ENCODE measurements around the gene DEK. TPM values are rescaled to one million over a fixed set of nuclear protein-coding genes. Genes with fewer than 3 reads are reported as not detected.
A peak's percentile ranks its signal among the peaks of the same experiment; 100 is the strongest.

Gene DEK
- total RNA-seq, 1 experiment from 2014 or later, result 260 TPM

DNA sequence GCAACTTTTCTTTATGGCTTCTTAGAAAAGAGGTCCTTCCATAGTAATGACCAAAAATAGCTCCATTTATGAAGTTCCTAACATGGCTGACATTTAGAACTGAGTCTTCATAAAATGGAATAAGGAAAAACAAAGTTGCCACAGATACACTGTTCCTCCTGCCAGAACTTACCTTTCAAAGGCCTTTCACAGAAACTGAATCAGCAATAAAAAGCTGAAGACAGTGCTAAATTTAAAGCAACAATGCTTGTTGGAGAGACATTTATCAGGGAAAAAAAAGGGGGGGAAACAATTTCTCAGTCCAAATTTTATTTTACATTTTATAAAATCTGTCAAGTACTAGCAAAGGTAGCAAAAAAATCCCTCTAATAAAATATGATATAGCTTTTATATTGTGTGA, 17.3 kb downstream of the DEK start:
- Histone ChIP-seq H3F3A (ENCODE audit: insufficient read depth, low read depth) (peaks cover 27% of the 10 kb centered on the region; the same call in 1 of the 2 replicates), H3K4me2 (no peak overlapping the region), H3K9me2 (ENCODE audit: insufficient read depth) (no peaks in the 10 kb centered on the region), H3K27ac (peak overlapping the region; percentile 24; the same call in 1 of the 2 replicates), H3K9me3 (ENCODE audit: insufficient read depth, low read depth) (no peaks in the 10 kb centered on the region), H3K27me3 (ENCODE audit: insufficient read depth, low read depth) (no peaks in the 10 kb centered on the region), H4K20me1 (ENCODE audit: insufficient read depth) (no peaks in the 10 kb centered on the region; the same call in 1 of the 2 replicates), H2AFZ (no peak overlapping the region), H3K4me3 (no peak overlapping the region), H3K79me2 (ENCODE audit: low read depth) (peaks cover 75% of the 10 kb centered on the region), H3K4me1 (replicated peaks; ENCODE audit: insufficient read depth) (peaks cover 9% of the 10 kb centered on the region), H3K36me3 (ENCODE audit: low read depth) (peaks cover 64% of the 10 kb centered on the region)
- TF ChIP-seq, protein P1, sequence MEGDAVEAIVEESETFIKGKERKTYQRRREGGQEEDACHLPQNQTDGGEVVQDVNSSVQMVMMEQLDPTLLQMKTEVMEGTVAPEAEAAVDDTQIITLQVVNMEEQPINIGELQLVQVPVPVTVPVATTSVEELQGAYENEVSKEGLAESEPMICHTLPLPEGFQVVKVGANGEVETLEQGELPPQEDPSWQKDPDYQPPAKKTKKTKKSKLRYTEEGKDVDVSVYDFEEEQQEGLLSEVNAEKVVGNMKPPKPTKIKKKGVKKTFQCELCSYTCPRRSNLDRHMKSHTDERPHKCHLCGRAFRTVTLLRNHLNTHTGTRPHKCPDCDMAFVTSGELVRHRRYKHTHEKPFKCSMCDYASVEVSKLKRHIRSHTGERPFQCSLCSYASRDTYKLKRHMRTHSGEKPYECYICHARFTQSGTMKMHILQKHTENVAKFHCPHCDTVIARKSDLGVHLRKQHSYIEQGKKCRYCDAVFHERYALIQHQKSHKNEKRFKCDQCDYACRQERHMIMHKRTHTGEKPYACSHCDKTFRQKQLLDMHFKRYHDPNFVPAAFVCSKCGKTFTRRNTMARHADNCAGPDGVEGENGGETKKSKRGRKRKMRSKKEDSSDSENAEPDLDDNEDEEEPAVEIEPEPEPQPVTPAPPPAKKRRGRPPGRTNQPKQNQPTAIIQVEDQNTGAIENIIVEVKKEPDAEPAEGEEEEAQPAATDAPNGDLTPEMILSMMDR (conservative IDR thresholded peaks at IDR 0.05), result no peak
- TF ChIP-seq EZH2 (IDR thresholded peaks at IDR 0.05; ENCODE audit: low read depth), result no peak
- no peak for DNase-seq
- POLR2A ChIA-PET (ENCODE audit: unreplicated experiment), result interaction anchor here (0.6 kb wide), 1 partner anchor 11 kb away, joined by 6 read pairs; no protein-coding TSS in a partner anchor
- no TSS peak for BruUV-seq (replicated peaks)
- intact Hi-C loops (cut with micrococcal nuclease; ENCODE audit: unreplicated experiment), result no loop called here
- CTCF ChIA-PET, result no interaction called here

DNA sequence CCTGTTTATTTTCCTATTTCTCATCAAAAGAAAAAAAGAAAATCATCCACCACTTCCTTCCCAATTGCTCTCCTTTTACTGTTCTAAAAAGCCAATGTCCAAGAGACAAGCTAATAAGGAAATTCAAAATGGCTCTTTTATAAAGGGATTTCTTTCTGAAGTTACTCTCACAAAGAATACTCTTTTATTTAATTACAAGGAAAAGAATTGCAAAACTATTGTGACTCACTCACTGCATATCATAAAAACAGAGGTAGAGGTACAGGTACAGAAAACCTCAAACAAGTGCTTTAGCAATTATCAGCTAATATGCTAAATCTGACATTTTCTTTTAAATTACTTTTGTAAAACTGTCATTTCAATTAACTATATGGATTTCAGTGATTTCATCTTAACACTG, 18.1 kb downstream of the DEK start:
- no TSS peak for BruUV-seq (replicated peaks)
- Histone ChIP-seq H3K4me3 (no peak overlapping the region), H3K36me3 (ENCODE audit: low read depth) (peaks cover 65% of the 10 kb centered on the region), H3K79me2 (ENCODE audit: low read depth) (peaks cover 72% of the 10 kb centered on the region), H3K9me2 (ENCODE audit: insufficient read depth) (no peaks in the 10 kb centered on the region), H3K27ac (peak overlapping the region; percentile 24; the same call in 1 of the 2 replicates), H3K27me3 (ENCODE audit: insufficient read depth, low read depth) (no peaks in the 10 kb centered on the region), H3K9me3 (ENCODE audit: insufficient read depth, low read depth) (no peaks in the 10 kb centered on the region), H3K4me1 (replicated peaks; ENCODE audit: insufficient read depth) (peaks cover 17% of the 10 kb centered on the region), H4K20me1 (ENCODE audit: insufficient read depth) (no peaks in the 10 kb centered on the region), H3K4me2 (no peak overlapping the region), H2AFZ (no peak overlapping the region), H3F3A (ENCODE audit: insufficient read depth, low read depth) (peaks cover 32% of the 10 kb centered on the region; the same call in 1 of the 2 replicates)
- TF ChIP-seq EZH2 (IDR thresholded peaks at IDR 0.05; ENCODE audit: low read depth), result no peak
- TF ChIP-seq, protein P1 (conservative IDR thresholded peaks at IDR 0.05), result no peak
- CTCF ChIA-PET, result no interaction called here
- intact Hi-C loops (cut with micrococcal nuclease; ENCODE audit: unreplicated experiment), result no loop called here
- POLR2A ChIA-PET (ENCODE audit: unreplicated experiment), result interaction anchor here (0.6 kb wide), 1 partner anchor 10 kb away, joined by 6 read pairs; no protein-coding TSS in a partner anchor
- DNase-seq, result peak in 1 of 2 experiments; percentile 40

DNA sequence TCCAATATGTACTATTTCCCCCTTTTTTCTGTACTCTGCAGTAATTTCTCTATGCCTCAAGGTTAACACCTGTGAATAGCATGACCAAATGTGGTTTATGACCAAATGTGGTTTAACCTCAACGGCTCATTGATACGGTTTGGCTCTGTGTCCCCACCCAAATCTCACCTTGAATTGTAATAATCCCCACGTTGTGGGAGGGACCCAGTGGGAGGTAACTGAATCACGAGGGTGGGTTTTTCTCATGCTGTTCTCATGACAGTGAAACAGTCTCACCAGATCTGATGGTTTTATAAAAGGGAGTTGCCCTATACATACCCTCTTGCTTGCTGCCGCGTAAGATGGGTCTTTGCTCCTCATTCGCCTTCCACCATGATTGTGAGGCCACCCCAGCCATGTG, 18.7 kb downstream of the DEK start:
- Histone ChIP-seq H2AFZ (no peak overlapping the region), H3K27ac (0 out of 2 replicates have a peak overlapping the region, but pooled peaks have one; percentile 6), H3K4me1 (replicated peaks; ENCODE audit: insufficient read depth) (peaks cover 17% of the 10 kb centered on the region), H3K4me3 (no peak overlapping the region), H3K79me2 (ENCODE audit: low read depth) (peaks cover 72% of the 10 kb centered on the region), H3K9me3 (ENCODE audit: insufficient read depth, low read depth) (no peaks in the 10 kb centered on the region), H4K20me1 (ENCODE audit: insufficient read depth) (no peaks in the 10 kb centered on the region), H3K27me3 (ENCODE audit: insufficient read depth, low read depth) (no peaks in the 10 kb centered on the region), H3K36me3 (ENCODE audit: low read depth) (peaks cover 62% of the 10 kb centered on the region), H3F3A (ENCODE audit: insufficient read depth, low read depth) (peaks cover 32% of the 10 kb centered on the region; the same call in 1 of the 2 replicates), H3K9me2 (ENCODE audit: insufficient read depth) (no peaks in the 10 kb centered on the region), H3K4me2 (no peak overlapping the region)
- DNase-seq, result no peak
- TF ChIP-seq, protein P1 (conservative IDR thresholded peaks at IDR 0.05), result no peak
- TF ChIP-seq EZH2 (IDR thresholded peaks at IDR 0.05; ENCODE audit: low read depth), result no peak
- intact Hi-C loops (cut with micrococcal nuclease; ENCODE audit: unreplicated experiment), result no loop called here
- ChIA-PET CTCF (no interaction called here), POLR2A (ENCODE audit: unreplicated experiment) (no interaction called here)
- no TSS peak for BruUV-seq (replicated peaks)

All from PC-9 (cell line).